Endothelial cell of umbilical vein (primary cell): ENCODE results near the gene TMEM151A.
"Not testable (repeated sequence)": the region's sequence is repeated elsewhere in the genome, so short reads cannot be mapped to it uniquely, and the experiment has no call there.

Experiments used
- EZH2 ChIP-seq: IDR thresholded peaks from 2 replicates; pipeline ENCODE4 v1.6.1; 2012; ENCODE audit warnings: borderline replicate concordance, low read depth, mild to moderate bottlenecking, moderate library complexity, low read length, inconsistent platforms; ENCODE audit not compliant: severe bottlenecking
- GATA2 ChIP-seq: IDR thresholded peaks from 2 replicates; pipeline ENCODE4 v1.7.0; 2011; ENCODE audit warnings: low read depth, mild to moderate bottlenecking, moderate library complexity, mixed read lengths, low read length; ENCODE audit not compliant: insufficient read length, insufficient read depth
- JUN ChIP-seq: IDR thresholded peaks from 2 replicates; pipeline ENCODE4 v1.6.1; 2011; ENCODE audit warnings: borderline replicate concordance, low read depth; ENCODE audit not compliant: insufficient read length, insufficient read depth
- POLR2A ChIP-seq: IDR thresholded peaks from 2 replicates; pipeline ENCODE4 v1.6.1; 2012; ENCODE audit warnings: low read depth, mild to moderate bottlenecking, control low read depth, low read length

DNA sequence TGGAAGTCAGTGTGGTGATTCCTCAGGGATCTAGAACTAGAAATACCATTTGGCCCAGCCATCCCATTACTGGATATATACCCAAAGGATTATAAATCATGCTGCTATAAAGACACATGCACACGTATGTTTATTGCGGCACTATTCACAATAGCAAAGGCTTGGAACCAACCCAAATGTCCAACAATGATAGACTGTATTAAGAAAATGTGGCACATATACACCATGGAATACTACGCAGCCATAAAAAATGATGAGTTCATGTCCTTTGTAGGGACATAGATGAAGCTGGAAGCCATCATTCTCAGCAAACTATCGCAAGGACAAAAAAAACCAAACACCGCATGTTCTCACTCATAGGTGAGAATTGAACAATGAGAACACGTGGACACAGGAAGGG lies 29.1 kb downstream of the TMEM151A start:
- not testable (repeated sequence) for TF ChIP-seq JUN, POLR2A, GATA2, EZH2
